Measurements from ENCODE around the gene INA. TPM values are rescaled to one million over a fixed set of nuclear protein-coding genes. Genes with fewer than 3 reads are reported as not detected.

Gene INA
- total and polyA plus RNA-seq, 9 donors, result 0.05 to 0.23 (median 0.05) TPM; not detected in 6

GRCh38 chr10:103291588-103291987 lies 14.7 kb downstream of the INA start:
- no peaks in the 10 kb centered on the region for H3K4me1 ChIP-seq (ENCODE audit: insufficient read depth)
- H3K27ac ChIP-seq, result no peak overlapping the region
- peaks cover 0 to 3% of the 10 kb centered on the region in 2 donors for H3K9me3 ChIP-seq
- 72 to 78% (median 74%) methylated on average over 4 of the region's 4 CpGs for WGBS, 3 donors
- no peak overlapping the region for H3K4me3 ChIP-seq
- no peaks in the 10 kb centered on the region for H3K36me3 ChIP-seq
- H3K27me3 ChIP-seq, result no peaks in the 10 kb centered on the region
- DNase-seq, result no peak
- TF ChIP-seq, protein P1, sequence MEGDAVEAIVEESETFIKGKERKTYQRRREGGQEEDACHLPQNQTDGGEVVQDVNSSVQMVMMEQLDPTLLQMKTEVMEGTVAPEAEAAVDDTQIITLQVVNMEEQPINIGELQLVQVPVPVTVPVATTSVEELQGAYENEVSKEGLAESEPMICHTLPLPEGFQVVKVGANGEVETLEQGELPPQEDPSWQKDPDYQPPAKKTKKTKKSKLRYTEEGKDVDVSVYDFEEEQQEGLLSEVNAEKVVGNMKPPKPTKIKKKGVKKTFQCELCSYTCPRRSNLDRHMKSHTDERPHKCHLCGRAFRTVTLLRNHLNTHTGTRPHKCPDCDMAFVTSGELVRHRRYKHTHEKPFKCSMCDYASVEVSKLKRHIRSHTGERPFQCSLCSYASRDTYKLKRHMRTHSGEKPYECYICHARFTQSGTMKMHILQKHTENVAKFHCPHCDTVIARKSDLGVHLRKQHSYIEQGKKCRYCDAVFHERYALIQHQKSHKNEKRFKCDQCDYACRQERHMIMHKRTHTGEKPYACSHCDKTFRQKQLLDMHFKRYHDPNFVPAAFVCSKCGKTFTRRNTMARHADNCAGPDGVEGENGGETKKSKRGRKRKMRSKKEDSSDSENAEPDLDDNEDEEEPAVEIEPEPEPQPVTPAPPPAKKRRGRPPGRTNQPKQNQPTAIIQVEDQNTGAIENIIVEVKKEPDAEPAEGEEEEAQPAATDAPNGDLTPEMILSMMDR (IDR thresholded peaks at IDR 0.05), result no peak
- no peak for TF ChIP-seq EP300 (IDR thresholded peaks at IDR 0.05)
- no peak for TF ChIP-seq POLR2A (IDR thresholded peaks at IDR 0.05)
- intact Hi-C loops (cut with DNase I), result no loop called here

GRCh38 chr10:103295374-103296015 lies 18.6 kb downstream of the INA start:
- no peaks in the 10 kb centered on the region for H3K36me3 ChIP-seq
- no peaks in the 10 kb centered on the region for H3K9me3 ChIP-seq
- TF ChIP-seq EP300 (IDR thresholded peaks at IDR 0.05), result no peak
- TF ChIP-seq, protein P1 (IDR thresholded peaks at IDR 0.05), result no peak
- TF ChIP-seq POLR2A (IDR thresholded peaks at IDR 0.05), result no peak
- H3K27ac ChIP-seq, result no peak overlapping the region
- WGBS, 3 donors, result 35 to 46% (median 45%) methylated on average over 2 of the region's 2 CpGs
- H3K4me3 ChIP-seq, result no peak overlapping the region
- no peaks in the 10 kb centered on the region for H3K27me3 ChIP-seq
- no peaks in the 10 kb centered on the region for H3K4me1 ChIP-seq (ENCODE audit: insufficient read depth)
- no peak for DNase-seq
- intact Hi-C loops (cut with DNase I), result no loop called here

GRCh38 chr10:103307594-103307993 lies 30.7 kb downstream of the INA start:
- no peaks in the 10 kb centered on the region for H3K9me3 ChIP-seq
- TF ChIP-seq EP300 (IDR thresholded peaks at IDR 0.05), result no peak
- TF ChIP-seq, protein P1 (IDR thresholded peaks at IDR 0.05), result no peak
- no peak for TF ChIP-seq POLR2A (IDR thresholded peaks at IDR 0.05)
- no peaks in the 10 kb centered on the region for H3K36me3 ChIP-seq
- no peak overlapping the region for H3K4me3 ChIP-seq
- intact Hi-C loops (cut with DNase I), result no loop called here
- 92 to 94% (median 93%) methylated on average over 5 of the region's 5 CpGs for WGBS, 3 donors
- H3K27me3 ChIP-seq, result no peaks in the 10 kb centered on the region
- H3K4me1 ChIP-seq (ENCODE audit: insufficient read depth), result no peaks in the 10 kb centered on the region
- DNase-seq, result no peak
- no peak overlapping the region for H3K27ac ChIP-seq

- H3K27ac ChIP-seq, result no peak overlapping the region
- no peaks in the 10 kb centered on the region for H3K36me3 ChIP-seq
- DNase-seq, result no peak
- 90 to 100% (median 90%) methylated on average over 1 of the region's 1 CpG for WGBS, 3 donors
- H3K4me1 ChIP-seq (ENCODE audit: insufficient read depth), result no peaks in the 10 kb centered on the region
- H3K9me3 ChIP-seq, result no peaks in the 10 kb centered on the region
- intact Hi-C loops (cut with DNase I), result no loop called here
- TF ChIP-seq POLR2A (IDR thresholded peaks at IDR 0.05) (no peak), EP300 (IDR thresholded peaks at IDR 0.05) (no peak)
- TF ChIP-seq, protein P1 (IDR thresholded peaks at IDR 0.05), result no peak
- no peak overlapping the region for H3K4me3 ChIP-seq
- no peaks in the 10 kb centered on the region for H3K27me3 ChIP-seq
Measured at GRCh38 chr10:103310197-103310596, 33.3 kb downstream of the INA start.

Data from ovary (tissue), 9 donors.